Hepatocyte (in vitro differentiated cells): ENCODE measurements around the gene SPATA24.
A peak's percentile ranks its signal among the peaks of the same experiment; 100 is the strongest.

ENCODE experiments used
- CTCF ChIP-seq: fragments of 200-600 bp; sonication (generic); IDR thresholded peaks from 2 replicates; pipeline ENCODE4 v1.5.1; 2016; ENCODE audit warnings: antibody characterized with exemption, mild to moderate bottlenecking; ENCODE audit not compliant: poor library complexity
- EZH2 ChIP-seq: fragments of 200-600 bp; sonication (generic); IDR thresholded peaks from 2 replicates; pipeline ENCODE4 v1.6.1; 2016; ENCODE audit warnings: antibody characterized with exemption, mild to moderate bottlenecking, borderline replicate concordance
- EZH2phosphoT487 ChIP-seq: fragments of 200-600 bp; sonication (generic); IDR thresholded peaks from one replicate; pipeline ENCODE4 v1.6.1; 2018; ENCODE audit warnings: antibody characterized with exemption, mild to moderate bottlenecking, low read depth, moderate library complexity; ENCODE audit not compliant: unreplicated experiment, severe bottlenecking

DNA sequence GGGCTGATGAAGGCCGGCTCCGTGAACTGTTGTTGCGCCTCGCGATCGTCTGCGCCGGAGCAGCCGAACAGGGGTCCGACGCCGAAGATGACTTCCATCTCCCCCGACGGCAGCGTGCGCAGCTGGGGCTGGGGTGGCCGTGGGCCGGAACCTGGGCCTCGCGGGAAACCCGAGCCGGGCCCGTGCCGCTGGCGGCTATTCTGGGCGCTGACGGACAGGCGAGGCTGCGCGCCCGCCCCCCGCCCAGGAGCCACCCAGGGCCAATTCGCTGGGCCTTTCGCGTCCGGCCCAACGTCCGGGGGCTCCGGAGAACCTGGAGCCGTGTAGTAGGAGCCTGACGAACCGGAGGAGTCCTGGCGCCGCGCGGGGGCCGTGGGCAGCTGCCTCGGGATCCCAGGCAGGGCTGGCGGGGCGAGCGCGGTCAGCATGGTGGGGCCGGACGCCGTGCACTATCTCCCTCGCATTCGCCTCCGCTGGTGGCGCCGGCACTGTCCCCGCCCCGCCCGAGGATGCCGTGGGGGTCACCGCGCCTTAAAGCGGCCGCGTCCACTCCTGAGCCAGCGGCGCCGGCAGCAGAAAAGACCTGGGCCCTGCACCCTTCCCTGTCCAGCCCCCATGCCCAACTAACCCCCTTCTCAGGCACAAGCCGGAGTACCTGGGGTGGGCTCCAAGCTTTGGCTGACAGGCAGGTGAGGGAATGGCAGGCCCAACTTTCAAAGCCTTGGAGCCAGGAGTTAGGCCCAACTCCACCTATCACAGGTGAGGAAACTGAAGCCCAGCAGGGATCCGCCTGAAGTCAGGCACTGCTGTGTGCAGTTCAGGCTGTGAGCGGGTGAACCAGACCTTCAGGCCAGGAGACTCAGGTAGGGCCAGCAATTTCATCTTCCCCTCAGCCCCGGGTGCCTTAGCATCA lies 9.0 kb downstream of the SPATA24 start, which contains the start of gene PROB1:
- TF ChIP-seq CTCF (no peak), EZH2phosphoT487 (peak; percentile 62), EZH2 (peak; percentile 28)
